Measurements from ENCODE around the gene PCBP3. TPM values are rescaled to one million over a fixed set of nuclear protein-coding genes. Genes with fewer than 3 reads are reported as not detected.

Gene PCBP3
- total and polyA plus RNA-seq, 10 of the 15 experiments (the other 5 are each of a cell fraction or from before 2014, with no cell fraction given), result 0.09 to 1.3 (median 0.46) TPM; not detected in 3

- Histone ChIP-seq H3K4me2 (ENCODE audit: control insufficient read depth, insufficient read depth) (no peak overlapping the region), H3K9me3 (replicated peaks; ENCODE audit: control insufficient read depth, insufficient read depth, low read length) (peaks cover 2% of the 10 kb centered on the region; the same call in 1 of the 3 replicates), H3K27ac (ENCODE audit: control insufficient read depth, insufficient read depth) (no peak overlapping the region), H3K79me2 (ENCODE audit: control insufficient read depth, insufficient read depth, low read length) (no peaks in the 10 kb centered on the region), H3K36me3 (ENCODE audit: control insufficient read depth in 2 of 2, insufficient read depth in 2 of 2, low read length in 1 of 2) (no peaks in the 10 kb centered on the region), H3K9ac (ENCODE audit: control insufficient read depth, insufficient read depth, low read length) (no peak overlapping the region), H4K20me1 (ENCODE audit: control insufficient read depth, insufficient read depth) (no peaks in the 10 kb centered on the region), H3K27me3 (replicated peaks in 1 of 2; ENCODE audit: control insufficient read depth in 2 of 2, insufficient read depth in 2 of 2, low read length in 1 of 2) (no peaks in the 10 kb centered on the region), H3K4me3 (no peak overlapping the region), H3K4me1 (ENCODE audit: control insufficient read depth, insufficient read depth, low read length) (no peaks in the 10 kb centered on the region), H2AFZ (ENCODE audit: control insufficient read depth, low read depth, low read length) (no peak overlapping the region)
- intact Hi-C loops (cut with micrococcal nuclease; ENCODE audit: unreplicated experiment), result no loop called here
- 100% methylated on average over 1 of the region's 1 CpG for WGBS (ENCODE audit: insufficient coverage, insufficient replicate concordance, low lambda C conversion rate, missing lambda C conversion rate)
- ChIA-PET RAD21 (ENCODE audit: unreplicated experiment) (no interaction called here), CTCF (interaction anchor here (2.5 kb wide), 1 partner anchor 20 kb away, joined by 8 read pairs; no protein-coding TSS in a partner anchor), SMC1A (ENCODE audit: uncharacterized antibody, unreplicated experiment) (no interaction called here), POLR2A (no interaction called here)
- in situ Hi-C loops (cut with MboI), result no loop called here
- BruUV-seq (replicated peaks), result no TSS peak
- ATAC-seq (no peak), FAIRE-seq (no peak), DNase-seq (ENCODE audit: low read depth, low spot score) (no peak)
- TF ChIP-seq POLR2AphosphoS5 (IDR thresholded peaks at IDR 0.05; ENCODE audit: low read length) (no peak), EP300 (IDR thresholded peaks at IDR 0.05; ENCODE audit: borderline replicate concordance in 1 of 2, control insufficient read depth in 1 of 2, low read depth in 2 of 2, low read length in 2 of 2) (no peak), MXI1 (IDR thresholded peaks at IDR 0.05; ENCODE audit: low read depth, low read length) (no peak), PBX3 (IDR thresholded peaks at IDR 0.05; ENCODE audit: insufficient replicate concordance, low read depth, low read length) (no peak), ZBED1 (IDR thresholded peaks at IDR 0.05; ENCODE audit: borderline replicate concordance) (no peak), KDM1A (IDR thresholded peaks at IDR 0.05; ENCODE audit: borderline replicate concordance) (no peak)
Observed at GRCh38 chr21:45669382-45669781, 25.9 kb downstream of the PCBP3 start.

- no peak overlapping the region for H2AFZ ChIP-seq (ENCODE audit: control insufficient read depth, low read depth, low read length)
- intact Hi-C loops (cut with micrococcal nuclease; ENCODE audit: unreplicated experiment) (no loop called here), in situ Hi-C loops (cut with MboI) (no loop called here)
- POLR2A ChIA-PET, result no interaction called here
- 56% methylated on average over 3 of the region's 3 CpGs for WGBS (ENCODE audit: insufficient coverage, insufficient replicate concordance, low lambda C conversion rate, missing lambda C conversion rate)
- CTCF ChIA-PET, result no interaction called here
- no peak overlapping the region for H3K9ac ChIP-seq (ENCODE audit: control insufficient read depth, insufficient read depth, low read length)
- FAIRE-seq (no peak), DNase-seq (ENCODE audit: low read depth, low spot score) (no peak), ATAC-seq (no peak)
- no peaks in the 10 kb centered on the region for H3K4me1 ChIP-seq (ENCODE audit: control insufficient read depth, insufficient read depth, low read length)
- no peak overlapping the region for H3K27ac ChIP-seq (ENCODE audit: control insufficient read depth, insufficient read depth)
- H3K4me3 ChIP-seq, result no peak overlapping the region
- no peaks in the 10 kb centered on the region for H3K36me3 ChIP-seq (ENCODE audit: control insufficient read depth in 2 of 2, insufficient read depth in 2 of 2, low read length in 1 of 2)
- H3K27me3 ChIP-seq (replicated peaks in 1 of 2; ENCODE audit: control insufficient read depth in 2 of 2, insufficient read depth in 2 of 2, low read length in 1 of 2), result no peaks in the 10 kb centered on the region
- no peaks in the 10 kb centered on the region for H3K79me2 ChIP-seq (ENCODE audit: control insufficient read depth, insufficient read depth, low read length)
- RAD21 ChIA-PET (ENCODE audit: unreplicated experiment), result no interaction called here
- H4K20me1 ChIP-seq (ENCODE audit: control insufficient read depth, insufficient read depth), result no peaks in the 10 kb centered on the region
- BruUV-seq (replicated peaks), result no TSS peak
- H3K9me3 ChIP-seq (replicated peaks; ENCODE audit: control insufficient read depth, insufficient read depth, low read length), result peaks cover 2% of the 10 kb centered on the region; the same call in 1 of the 3 replicates
- H3K4me2 ChIP-seq (ENCODE audit: control insufficient read depth, insufficient read depth), result no peak overlapping the region
- SMC1A ChIA-PET (ENCODE audit: uncharacterized antibody, unreplicated experiment), result no interaction called here
- TF ChIP-seq, protein P1, sequence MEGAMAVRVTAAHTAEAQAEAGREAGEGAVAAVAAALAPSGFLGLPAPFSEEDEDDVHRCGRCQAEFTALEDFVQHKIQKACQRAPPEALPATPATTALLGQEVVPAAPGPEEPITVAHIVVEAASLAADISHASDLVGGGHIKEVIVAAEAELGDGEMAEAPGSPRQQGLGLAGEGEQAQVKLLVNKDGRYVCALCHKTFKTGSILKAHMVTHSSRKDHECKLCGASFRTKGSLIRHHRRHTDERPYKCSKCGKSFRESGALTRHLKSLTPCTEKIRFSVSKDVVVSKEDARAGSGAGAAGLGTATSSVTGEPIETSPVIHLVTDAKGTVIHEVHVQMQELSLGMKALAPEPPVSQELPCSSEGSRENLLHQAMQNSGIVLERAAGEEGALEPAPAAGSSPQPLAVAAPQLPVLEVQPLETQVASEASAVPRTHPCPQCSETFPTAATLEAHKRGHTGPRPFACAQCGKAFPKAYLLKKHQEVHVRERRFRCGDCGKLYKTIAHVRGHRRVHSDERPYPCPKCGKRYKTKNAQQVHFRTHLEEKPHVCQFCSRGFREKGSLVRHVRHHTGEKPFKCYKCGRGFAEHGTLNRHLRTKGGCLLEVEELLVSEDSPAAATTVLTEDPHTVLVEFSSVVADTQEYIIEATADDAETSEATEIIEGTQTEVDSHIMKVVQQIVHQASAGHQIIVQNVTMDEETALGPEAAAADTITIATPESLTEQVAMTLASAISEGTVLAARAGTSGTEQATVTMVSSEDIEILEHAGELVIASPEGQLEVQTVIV (IDR thresholded peaks at IDR 0.05; ENCODE audit: borderline replicate concordance, partially characterized antibody), result no peak
- TF ChIP-seq SPI1 (IDR thresholded peaks at IDR 0.05; ENCODE audit: borderline replicate concordance, insufficient read depth, low read depth, low read length), result no peak
- TF ChIP-seq MTA2 (IDR thresholded peaks at IDR 0.05; ENCODE audit: low read depth), result no peak
- TF ChIP-seq ATF3 (IDR thresholded peaks at IDR 0.05; ENCODE audit: borderline replicate concordance, extremely low read depth, low read depth, low read length), result no peak
- no peak for TF ChIP-seq KDM1A (IDR thresholded peaks at IDR 0.05; ENCODE audit: borderline replicate concordance)
- TF ChIP-seq TCF7 (IDR thresholded peaks at IDR 0.05; ENCODE audit: borderline replicate concordance), result no peak
- no peak for TF ChIP-seq TAF1 (IDR thresholded peaks at IDR 0.05; ENCODE audit: borderline replicate concordance, low read depth, low read length)
Observed at GRCh38 chr21:45670731-45671130, 27.2 kb downstream of the PCBP3 start.

All from GM12878 (cell line).